ENCODE measurements around the gene ATP10A.

GRCh38 chr15:25804451-25804850, 58.7 kb downstream of the ATP10A start:
- TF ChIP-seq POLR2AphosphoS5 (IDR thresholded peaks at IDR 0.05; ENCODE audit: borderline replicate concordance, low read depth, low read length), result no peak
- TF ChIP-seq EZH2 (IDR thresholded peaks at IDR 0.05), result no peak
- TF ChIP-seq FOXP2 (optimal IDR thresholded peaks at IDR 0.05; ENCODE audit: control extremely low read depth, extremely low read length, insufficient read depth), result no peak
